Endothelial cell of umbilical vein (primary cell): ENCODE data around the gene ZNF680.

Source experiments
- CTCF ChIP-seq, 2 donors: IDR thresholded peaks; 1 replicate in 1 of 2; 2 replicates in 1 of 2; pipeline ENCODE4 v1.5.1; 2011; ENCODE audit warnings: low read length in 2 of 2, mild to moderate bottlenecking in 2 of 2, moderate library complexity in 2 of 2, control low read depth in 1 of 2, inconsistent platforms in 1 of 2, low read depth in 1 of 2; ENCODE audit not compliant: insufficient read depth in 1 of 2; ENCODE audit errors: extremely low read depth in 1 of 2
- FOS ChIP-seq: IDR thresholded peaks from 2 replicates; pipeline ENCODE4 v1.6.1; 2011; ENCODE audit warnings: mild to moderate bottlenecking, low read length, moderate library complexity, borderline replicate concordance; ENCODE audit not compliant: insufficient read depth
- JUN ChIP-seq: IDR thresholded peaks from 2 replicates; pipeline ENCODE4 v1.6.1; 2011; ENCODE audit warnings: borderline replicate concordance, low read depth; ENCODE audit not compliant: insufficient read length, insufficient read depth
- TF ChIP-seq, protein P1 (sequence below): IDR thresholded peaks from 2 replicates; pipeline ENCODE4 v1.6.1; 2011; ENCODE audit not compliant: insufficient read depth, insufficient read length

- no peak for TF ChIP-seq CTCF (IDR thresholded peaks at IDR 0.05; ENCODE audit: extremely low read depth in 1 of 2, insufficient read depth in 1 of 2, low read depth in 1 of 2, low read length in 2 of 2)
- no peak for TF ChIP-seq FOS
- TF ChIP-seq JUN = no peak
- TF ChIP-seq, protein P1, sequence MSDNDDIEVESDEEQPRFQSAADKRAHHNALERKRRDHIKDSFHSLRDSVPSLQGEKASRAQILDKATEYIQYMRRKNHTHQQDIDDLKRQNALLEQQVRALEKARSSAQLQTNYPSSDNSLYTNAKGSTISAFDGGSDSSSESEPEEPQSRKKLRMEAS = no peak
These were observed 36.5 kb upstream of the ZNF680 start for GRCh38 chr7:64599359-64599758.
